ENCODE measurements around the gene GPLD1. TPM values are rescaled to one million over a fixed set of nuclear protein-coding genes. Genes with fewer than 3 reads are reported as not detected.

Gene GPLD1
- total RNA-seq, 1 donor from 2014 or later, result 8.4 TPM

GRCh38 chr6:24506814-24507520, 17.6 kb upstream of the GPLD1 start:
- ChIA-PET POLR2A (no interaction called here), CTCF (no interaction called here)
- no peaks in the 10 kb centered on the region for H3K27me3 Mint-ChIP-seq
- peaks cover 3% of the 10 kb centered on the region for H3K4me1 Mint-ChIP-seq
- intact Hi-C loops (cut with micrococcal nuclease), result no loop called here
- no peak overlapping the region for H3K27ac Mint-ChIP-seq
- H3K4me3 Mint-ChIP-seq, result no peak overlapping the region
- ATAC-seq (ENCODE audit: low read depth) (no peak), DNase-seq (no peak)
- H3K9me3 Mint-ChIP-seq, result no peaks in the 10 kb centered on the region
- peaks cover 82% of the 10 kb centered on the region for H3K36me3 Mint-ChIP-seq (ENCODE audit: low read depth)
- TF ChIP-seq CTCF (IDR thresholded peaks at IDR 0.05), result no peak

GRCh38 chr6:24504649-24505586, 15.5 kb upstream of the GPLD1 start:
- DNase-seq, result no peak
- POLR2A ChIA-PET, result no interaction called here
- H3K4me1 Mint-ChIP-seq, result peaks cover 3% of the 10 kb centered on the region
- peaks cover 66% of the 10 kb centered on the region for H3K36me3 Mint-ChIP-seq (ENCODE audit: low read depth)
- TF ChIP-seq CTCF (IDR thresholded peaks at IDR 0.05), result no peak
- no peak for ATAC-seq (ENCODE audit: low read depth)
- no peak overlapping the region for H3K27ac Mint-ChIP-seq
- no peaks in the 10 kb centered on the region for H3K9me3 Mint-ChIP-seq
- CTCF ChIA-PET, result no interaction called here
- intact Hi-C loops (cut with micrococcal nuclease), result no loop called here
- H3K27me3 Mint-ChIP-seq, result no peaks in the 10 kb centered on the region
- no peak overlapping the region for H3K4me3 Mint-ChIP-seq

GRCh38 chr6:24504287-24504648, 14.9 kb upstream of the GPLD1 start:
- no peak overlapping the region for H3K4me3 Mint-ChIP-seq
- CTCF ChIA-PET, result no interaction called here

GRCh38 chr6:24501914-24502313, 12.5 kb upstream of the GPLD1 start:
- H3K9me3 Mint-ChIP-seq, result peaks cover 3% of the 10 kb centered on the region

More at GRCh38 chr6:24504287-24504648, 14.9 kb upstream of the GPLD1 start:
- intact Hi-C loops (cut with micrococcal nuclease), result no loop called here
- DNase-seq (no peak), ATAC-seq (ENCODE audit: low read depth) (no peak)
- POLR2A ChIA-PET, result no interaction called here
- Mint-ChIP-seq H3K9me3 (no peaks in the 10 kb centered on the region), H3K36me3 (ENCODE audit: low read depth) (peaks cover 62% of the 10 kb centered on the region), H3K27me3 (no peaks in the 10 kb centered on the region), H3K27ac (no peak overlapping the region), H3K4me1 (peaks cover 3% of the 10 kb centered on the region)
- no peak for TF ChIP-seq CTCF (IDR thresholded peaks at IDR 0.05)

More at GRCh38 chr6:24501914-24502313, 12.5 kb upstream of the GPLD1 start:
- intact Hi-C loops (cut with micrococcal nuclease), result no loop called here
- ChIA-PET CTCF (no interaction called here), POLR2A (no interaction called here)
- Mint-ChIP-seq H3K27ac (no peak overlapping the region), H3K4me3 (no peak overlapping the region), H3K36me3 (ENCODE audit: low read depth) (peaks cover 53% of the 10 kb centered on the region), H3K27me3 (no peaks in the 10 kb centered on the region), H3K4me1 (peaks cover 10% of the 10 kb centered on the region)
- no peak for DNase-seq
- ATAC-seq (ENCODE audit: low read depth), result no peak
- TF ChIP-seq CTCF (IDR thresholded peaks at IDR 0.05), result no peak
